Measurements from ENCODE around the gene UBE2Q1.

- no peak for TF ChIP-seq CTCF (conservative IDR thresholded peaks at IDR 0.05; ENCODE audit: low read depth in 2 of 2)
- no peak for TF ChIP-seq EZH2 (IDR thresholded peaks at IDR 0.05; ENCODE audit: low read depth, unreplicated experiment)
- TF ChIP-seq EZH2phosphoT487 (IDR thresholded peaks at IDR 0.05; ENCODE audit: unreplicated experiment), result no peak
Observed at GRCh38 chr1:154567386-154568156, 9.1 kb upstream of the UBE2Q1 start, which contains the start of gene CHRNB2.

Data from GM23338 (cell line).